Measurements from ENCODE around the gene IGF2BP3. TPM values are rescaled to one million over a fixed set of nuclear protein-coding genes. Genes with fewer than 3 reads are reported as not detected.

The IGF2BP3 gene
- total RNA-seq, 1 experiment from 2014 or later: 80.2 TPM

DNA sequence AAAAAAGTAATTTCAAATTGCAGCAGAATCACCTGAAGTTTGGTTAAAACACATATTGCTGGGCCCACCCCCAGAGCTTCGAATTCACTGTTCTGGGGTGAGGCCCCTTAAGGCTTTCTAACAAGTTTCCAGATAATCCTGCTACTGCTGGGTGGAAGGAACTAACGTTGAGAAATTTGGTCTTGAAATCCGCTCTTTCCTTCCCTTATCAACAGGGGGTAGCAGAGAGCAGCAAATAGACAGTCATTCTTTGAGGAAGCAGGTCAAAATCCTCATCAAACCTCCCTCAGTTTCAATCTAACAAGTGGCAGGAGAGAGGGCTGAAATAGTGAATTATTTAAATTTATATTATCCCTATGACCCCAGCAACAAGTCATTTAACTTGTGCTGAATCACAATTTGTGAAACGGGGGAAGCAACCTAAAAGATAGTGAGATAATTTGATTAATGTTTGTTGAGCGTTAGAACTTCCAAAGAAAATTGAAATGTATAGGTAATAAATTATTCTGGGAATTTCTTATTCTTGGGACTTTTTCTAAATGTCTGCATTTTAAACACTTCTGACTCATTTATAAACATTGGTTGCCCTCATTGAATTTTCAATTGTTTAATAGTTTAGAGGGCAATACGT is 192.8 kb downstream of the IGF2BP3 start:
- H3K4me3 ChIP-seq (ENCODE audit: low read depth in 2 of 2, low read length in 2 of 2): no peak overlapping the region
- DNase-seq (ENCODE audit: low read depth, low spot score) (peak; percentile 63), ATAC-seq (peak; percentile 68)
- H3K36me3 ChIP-seq (ENCODE audit: control insufficient read depth, insufficient read depth, low read length): no peaks in the 10 kb centered on the region
- ChIA-PET CTCF (interaction anchor here (0.9 to 1.3 kb wide), 3 partner anchors 16 to 152 kb away, joined by 4 to 9 read pairs (median 6); no protein-coding TSS in a partner anchor), POLR2A (no interaction called here)
- BruUV-seq (replicated peaks): no TSS peak
- peaks cover 11% of the 10 kb centered on the region for H3K4me1 ChIP-seq (ENCODE audit: control insufficient read depth, insufficient read depth, low read length)
- H3K27me3 ChIP-seq (ENCODE audit: control insufficient read depth, insufficient read depth, low read length): no peaks in the 10 kb centered on the region
- in situ Hi-C loops (cut with HindIII; ENCODE audit: low pct_unique_long_range_greater_than_20kb, low sequenced_read_pairs) (no loop called here), intact Hi-C loops (cut with micrococcal nuclease; ENCODE audit: unreplicated experiment) (loop anchor here (1.0 to 10.0 kb wide), 3 partner anchors 197 to 437 kb away; partner anchors contain the start of genes IGF2BP3 and STK31)
- H3K9me3 ChIP-seq (ENCODE audit: control insufficient read depth, insufficient read depth, low read depth, low read length): no peaks in the 10 kb centered on the region
- TF ChIP-seq, protein P1, sequence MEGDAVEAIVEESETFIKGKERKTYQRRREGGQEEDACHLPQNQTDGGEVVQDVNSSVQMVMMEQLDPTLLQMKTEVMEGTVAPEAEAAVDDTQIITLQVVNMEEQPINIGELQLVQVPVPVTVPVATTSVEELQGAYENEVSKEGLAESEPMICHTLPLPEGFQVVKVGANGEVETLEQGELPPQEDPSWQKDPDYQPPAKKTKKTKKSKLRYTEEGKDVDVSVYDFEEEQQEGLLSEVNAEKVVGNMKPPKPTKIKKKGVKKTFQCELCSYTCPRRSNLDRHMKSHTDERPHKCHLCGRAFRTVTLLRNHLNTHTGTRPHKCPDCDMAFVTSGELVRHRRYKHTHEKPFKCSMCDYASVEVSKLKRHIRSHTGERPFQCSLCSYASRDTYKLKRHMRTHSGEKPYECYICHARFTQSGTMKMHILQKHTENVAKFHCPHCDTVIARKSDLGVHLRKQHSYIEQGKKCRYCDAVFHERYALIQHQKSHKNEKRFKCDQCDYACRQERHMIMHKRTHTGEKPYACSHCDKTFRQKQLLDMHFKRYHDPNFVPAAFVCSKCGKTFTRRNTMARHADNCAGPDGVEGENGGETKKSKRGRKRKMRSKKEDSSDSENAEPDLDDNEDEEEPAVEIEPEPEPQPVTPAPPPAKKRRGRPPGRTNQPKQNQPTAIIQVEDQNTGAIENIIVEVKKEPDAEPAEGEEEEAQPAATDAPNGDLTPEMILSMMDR (IDR thresholded peaks at IDR 0.05): peak; percentile 92
- TF ChIP-seq, protein P2, sequence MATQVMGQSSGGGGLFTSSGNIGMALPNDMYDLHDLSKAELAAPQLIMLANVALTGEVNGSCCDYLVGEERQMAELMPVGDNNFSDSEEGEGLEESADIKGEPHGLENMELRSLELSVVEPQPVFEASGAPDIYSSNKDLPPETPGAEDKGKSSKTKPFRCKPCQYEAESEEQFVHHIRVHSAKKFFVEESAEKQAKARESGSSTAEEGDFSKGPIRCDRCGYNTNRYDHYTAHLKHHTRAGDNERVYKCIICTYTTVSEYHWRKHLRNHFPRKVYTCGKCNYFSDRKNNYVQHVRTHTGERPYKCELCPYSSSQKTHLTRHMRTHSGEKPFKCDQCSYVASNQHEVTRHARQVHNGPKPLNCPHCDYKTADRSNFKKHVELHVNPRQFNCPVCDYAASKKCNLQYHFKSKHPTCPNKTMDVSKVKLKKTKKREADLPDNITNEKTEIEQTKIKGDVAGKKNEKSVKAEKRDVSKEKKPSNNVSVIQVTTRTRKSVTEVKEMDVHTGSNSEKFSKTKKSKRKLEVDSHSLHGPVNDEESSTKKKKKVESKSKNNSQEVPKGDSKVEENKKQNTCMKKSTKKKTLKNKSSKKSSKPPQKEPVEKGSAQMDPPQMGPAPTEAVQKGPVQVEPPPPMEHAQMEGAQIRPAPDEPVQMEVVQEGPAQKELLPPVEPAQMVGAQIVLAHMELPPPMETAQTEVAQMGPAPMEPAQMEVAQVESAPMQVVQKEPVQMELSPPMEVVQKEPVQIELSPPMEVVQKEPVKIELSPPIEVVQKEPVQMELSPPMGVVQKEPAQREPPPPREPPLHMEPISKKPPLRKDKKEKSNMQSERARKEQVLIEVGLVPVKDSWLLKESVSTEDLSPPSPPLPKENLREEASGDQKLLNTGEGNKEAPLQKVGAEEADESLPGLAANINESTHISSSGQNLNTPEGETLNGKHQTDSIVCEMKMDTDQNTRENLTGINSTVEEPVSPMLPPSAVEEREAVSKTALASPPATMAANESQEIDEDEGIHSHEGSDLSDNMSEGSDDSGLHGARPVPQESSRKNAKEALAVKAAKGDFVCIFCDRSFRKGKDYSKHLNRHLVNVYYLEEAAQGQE (IDR thresholded peaks at IDR 0.05; ENCODE audit: insufficient read depth in 1 of 2, low read depth in 2 of 2, low read length in 1 of 2): no peak
- no peak overlapping the region for H3K27ac ChIP-seq (ENCODE audit: low read length)

DNA sequence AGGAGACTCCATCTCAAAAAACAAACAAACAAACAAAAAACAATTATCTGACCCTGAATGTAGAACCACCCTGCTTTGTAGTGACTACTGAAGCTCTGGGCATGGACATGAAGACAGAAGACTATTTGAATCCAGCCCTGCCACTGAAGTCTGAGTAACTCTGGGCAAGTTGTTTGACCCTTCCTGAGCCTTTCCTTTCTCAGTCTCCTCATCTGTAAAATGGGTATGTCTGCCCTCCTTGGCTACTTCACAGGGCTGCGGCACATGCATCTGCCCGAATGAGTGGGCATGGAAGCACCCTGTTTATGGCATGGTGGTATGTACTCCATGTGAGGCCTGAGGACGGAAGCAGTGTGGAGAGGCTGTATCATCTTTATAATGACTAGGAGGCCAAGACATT is 193.3 kb downstream of the IGF2BP3 start:
- in situ Hi-C loops (cut with HindIII; ENCODE audit: low pct_unique_long_range_greater_than_20kb, low sequenced_read_pairs) (no loop called here), intact Hi-C loops (cut with micrococcal nuclease; ENCODE audit: unreplicated experiment) (loop anchor here (1.0 to 10.0 kb wide), 3 partner anchors 198 to 438 kb away; partner anchors contain the start of genes IGF2BP3 and STK31)
- ATAC-seq (peak; percentile 19; the same call in 1 of the 2 replicates), DNase-seq (ENCODE audit: low read depth, low spot score) (no peak)
- Histone ChIP-seq H3K4me1 (ENCODE audit: control insufficient read depth, insufficient read depth, low read length) (peaks cover 11% of the 10 kb centered on the region), H3K27ac (ENCODE audit: low read length) (no peak overlapping the region), H3K9me3 (ENCODE audit: control insufficient read depth, insufficient read depth, low read depth, low read length) (no peaks in the 10 kb centered on the region), H3K27me3 (ENCODE audit: control insufficient read depth, insufficient read depth, low read length) (no peaks in the 10 kb centered on the region), H3K36me3 (ENCODE audit: control insufficient read depth, insufficient read depth, low read length) (no peaks in the 10 kb centered on the region), H3K4me3 (ENCODE audit: low read depth in 2 of 2, low read length in 2 of 2) (no peak overlapping the region)
- BruUV-seq (replicated peaks): no TSS peak
- TF ChIP-seq, protein P1 (IDR thresholded peaks at IDR 0.05): no peak
- TF ChIP-seq POLR2AphosphoS5 (IDR thresholded peaks at IDR 0.05; ENCODE audit: low read depth, low read length): no peak
- TF ChIP-seq, protein P2 (IDR thresholded peaks at IDR 0.05; ENCODE audit: insufficient read depth in 1 of 2, low read depth in 2 of 2, low read length in 1 of 2): no peak
- no peak for TF ChIP-seq SIN3A (IDR thresholded peaks at IDR 0.05; ENCODE audit: borderline replicate concordance, insufficient read depth, low read depth, low read length)
- no peak for TF ChIP-seq TCF7L2 (IDR thresholded peaks at IDR 0.05; ENCODE audit: low read depth, low read length)
- CTCF ChIA-PET: interaction anchor here (1.3 kb wide), 1 partner anchor 17 kb away, joined by 4 read pairs; no protein-coding TSS in a partner anchor
- POLR2A ChIA-PET: no interaction called here

All from Panc1 (cell line).